ENCODE results near the gene LGR6.

- TF ChIP-seq CTCF (IDR thresholded peaks at IDR 0.05; ENCODE audit: poor library complexity, severe bottlenecking): no peak
- no peak for TF ChIP-seq EZH2 (IDR thresholded peaks at IDR 0.05; ENCODE audit: borderline replicate concordance, insufficient read depth, low read length, poor library complexity, severe bottlenecking)
Observed at GRCh38 chr1:202268817-202269216, 75.2 kb downstream of the LGR6 start.
